Hematopoietic multipotent progenitor cell treated with erythropoietin and hydrocortisone succinate and interleukin-3 and kit ligand, for 17 days (in vitro differentiated cells): Measurements from ENCODE around the gene HIC1.
"Not testable (repeated sequence)": the region's sequence is repeated elsewhere in the genome, so short reads cannot be mapped to it uniquely, and the experiment has no call there.

ENCODE experiments used
- DNase-seq: peaks from one replicate; pipeline ENCODE4 v3.0.0-alpha.2; 2015; ENCODE audit warnings: low spot score

HIC1 gene

GRCh38 chr17:2054512-2055291, at the start of gene HIC1:
Gene HIC1, plus strand, starts transcription at chr17:2055103. Its CDS starts 1,588 bp downstream, at chr17:2056691.
- peak; percentile 70 for DNase-seq

GRCh38 chr17:2008332-2009126, 46.4 kb upstream of the HIC1 start:
- DNase-seq = no peak

- no peak for DNase-seq
These were observed 45.2 kb upstream of the HIC1 start for GRCh38 chr17:2009737-2010136.

GRCh38 chr17:2011411-2012371, 43.2 kb upstream of the HIC1 start:
- DNase-seq = no peak

- no peak for DNase-seq
These were observed 42.4 kb upstream of the HIC1 start for GRCh38 chr17:2012499-2012898.

- DNase-seq = not testable (repeated sequence)
These were observed 41.5 kb upstream of the HIC1 start for GRCh38 chr17:2013220-2013993.

- DNase-seq = no peak
These were observed 40.9 kb upstream of the HIC1 start for GRCh38 chr17:2013994-2014317.

GRCh38 chr17:2015314-2015713, 39.6 kb upstream of the HIC1 start:
- no peak for DNase-seq

- no peak for DNase-seq
These were observed 38.4 kb upstream of the HIC1 start for GRCh38 chr17:2016494-2016893.

GRCh38 chr17:2017274-2017941, 37.5 kb upstream of the HIC1 start:
- no peak for DNase-seq

GRCh38 chr17:2018716-2019510, 36.0 kb upstream of the HIC1 start:
- DNase-seq = no peak

- no peak for DNase-seq
These were observed 35.2 kb upstream of the HIC1 start for GRCh38 chr17:2019723-2020122.

- DNase-seq = no peak
These were observed 34.2 kb upstream of the HIC1 start for GRCh38 chr17:2020721-2021120.

- DNase-seq = no peak
These were observed 32.2 kb upstream of the HIC1 start for GRCh38 chr17:2022647-2023240.

- DNase-seq = no peak
These were observed 31.6 kb upstream of the HIC1 start for GRCh38 chr17:2023256-2023655.

- no peak for DNase-seq
These were observed 31.0 kb upstream of the HIC1 start for GRCh38 chr17:2023692-2024571.

GRCh38 chr17:2024572-2025219, 30.2 kb upstream of the HIC1 start:
- no peak for DNase-seq

GRCh38 chr17:2025220-2025621, 29.7 kb upstream of the HIC1 start, which contains the start of gene RTN4RL1:
Gene RTN4RL1, minus strand, starts transcription at chr17:2025334. Its CDS starts 469 bp downstream, at chr17:2024865.
- no peak for DNase-seq
